HEK293T (cell line): ENCODE results near the gene TSNAXIP1.

Experiments used
- ARNT ChIP-seq: fragments of 450-650 bp; IDR thresholded peaks from 2 replicates; pipeline ENCODE4 v1.6.1; 2017; ENCODE audit warnings: mild to moderate bottlenecking
- BHLHE40 ChIP-seq: fragments of 450-650 bp; IDR thresholded peaks from 2 replicates; pipeline ENCODE4 v1.6.1; 2016; ENCODE audit warnings: mild to moderate bottlenecking, moderate library complexity, borderline replicate concordance
- CTBP1 ChIP-seq: fragments of 450-650 bp; IDR thresholded peaks from 2 replicates; pipeline ENCODE4 v1.6.1; 2016; ENCODE audit warnings: borderline replicate concordance
- FOXA1 ChIP-seq: fragments of 450-650 bp; IDR thresholded peaks from 2 replicates; pipeline ENCODE4 v1.6.1; 2016; ENCODE audit warnings: mild to moderate bottlenecking
- FOXK2 ChIP-seq: fragments of 450-650 bp; IDR thresholded peaks from 2 replicates; pipeline ENCODE4 v1.6.1; 2016; ENCODE audit warnings: mild to moderate bottlenecking
- FOXM1 ChIP-seq: fragments of 450-650 bp; IDR thresholded peaks from 2 replicates; pipeline ENCODE4 v1.6.1; 2017; ENCODE audit warnings: mild to moderate bottlenecking, borderline replicate concordance
- HDGF ChIP-seq: fragments of 450-650 bp; IDR thresholded peaks from 2 replicates; pipeline ENCODE4 v1.6.1; 2017; ENCODE audit warnings: antibody characterized with exemption, borderline replicate concordance
- LEF1 ChIP-seq: fragments of 450-650 bp; IDR thresholded peaks from 2 replicates; pipeline ENCODE4 v1.6.1; 2017; ENCODE audit warnings: mild to moderate bottlenecking, borderline replicate concordance
- PKNOX1 ChIP-seq: fragments of 450-650 bp; IDR thresholded peaks from 2 replicates; pipeline ENCODE4 v1.6.1; 2016
- SP1 ChIP-seq: fragments of 450-650 bp; IDR thresholded peaks from 2 replicates; pipeline ENCODE4 v1.6.1; 2017
- SUZ12 ChIP-seq: fragments of 450-650 bp; IDR thresholded peaks from 2 replicates; pipeline ENCODE4 v1.6.1; 2016; ENCODE audit warnings: mild to moderate bottlenecking
- TARDBP ChIP-seq: fragments of 450-650 bp; IDR thresholded peaks from 2 replicates; pipeline ENCODE4 v1.6.1; 2016
- ZNF384 ChIP-seq: fragments of 450-650 bp; IDR thresholded peaks from 2 replicates; pipeline ENCODE4 v1.6.1; 2016

DNA sequence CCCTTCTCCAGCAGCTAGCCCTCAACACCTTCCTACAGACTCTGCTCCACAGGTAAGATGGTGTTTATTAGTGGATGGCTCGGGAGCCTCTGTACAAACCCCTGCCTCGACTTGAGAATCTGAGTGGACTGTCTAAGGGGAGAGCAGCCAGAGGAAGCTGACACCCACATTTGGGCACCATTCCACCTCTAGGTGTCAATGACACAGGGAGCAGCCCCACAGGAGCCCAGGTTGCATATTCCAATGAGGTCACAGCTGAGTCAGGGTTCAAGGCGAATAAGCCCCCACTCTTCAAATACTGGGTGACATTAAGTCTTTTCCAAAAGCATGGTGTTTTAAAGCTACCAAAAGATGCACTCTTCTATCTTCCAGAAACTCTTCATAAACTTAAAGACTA, 32.2 kb upstream of the TSNAXIP1 start:
- TF ChIP-seq ZNF384, result no peak
- no peak for TF ChIP-seq SP1
- no peak for TF ChIP-seq TARDBP
- TF ChIP-seq FOXM1, result no peak
- no peak for TF ChIP-seq BHLHE40
- no peak for TF ChIP-seq SUZ12
- TF ChIP-seq ARNT, result no peak
- TF ChIP-seq FOXA1, result no peak
- TF ChIP-seq HDGF, result no peak
- no peak for TF ChIP-seq FOXK2
- TF ChIP-seq CTBP1, result no peak
- TF ChIP-seq PKNOX1, result no peak
- no peak for TF ChIP-seq LEF1
